MM.1S (cell line): ENCODE results near the gene CD302.

ENCODE experiments used
- EZH2phosphoT487 ChIP-seq: fragments of 300-600 bp; sonication (generic); IDR thresholded peaks from 2 replicates; pipeline ENCODE4 v1.6.1; 2018; ENCODE audit warnings: antibody characterized with exemption, low read length
- TF ChIP-seq, protein P1 (sequence below): fragments of 300-600 bp; sonication (generic); IDR thresholded peaks from 2 replicates; pipeline ENCODE4 v1.5.1; 2016; ENCODE audit warnings: antibody characterized with exemption, low read length, mixed read lengths

DNA sequence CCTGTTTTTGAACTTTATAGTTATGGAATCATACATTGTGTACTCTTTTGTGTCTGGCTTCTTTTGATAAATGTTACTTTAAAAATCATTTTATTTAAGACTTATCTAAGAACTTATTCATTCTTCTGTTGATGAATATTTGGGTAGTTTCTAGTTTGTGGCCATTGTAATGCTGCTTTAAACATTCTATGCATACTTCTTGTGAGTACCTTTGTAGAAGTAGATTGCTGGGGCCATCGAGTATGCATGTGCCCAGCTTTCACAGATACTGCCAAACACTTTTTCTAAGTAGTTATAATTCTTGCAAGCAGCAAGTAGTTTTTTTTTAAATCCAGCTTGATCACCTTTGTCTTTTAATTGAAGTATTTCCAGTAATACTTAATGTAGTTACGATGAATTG, 11.1 kb downstream of the CD302 start:
- TF ChIP-seq, protein P1, sequence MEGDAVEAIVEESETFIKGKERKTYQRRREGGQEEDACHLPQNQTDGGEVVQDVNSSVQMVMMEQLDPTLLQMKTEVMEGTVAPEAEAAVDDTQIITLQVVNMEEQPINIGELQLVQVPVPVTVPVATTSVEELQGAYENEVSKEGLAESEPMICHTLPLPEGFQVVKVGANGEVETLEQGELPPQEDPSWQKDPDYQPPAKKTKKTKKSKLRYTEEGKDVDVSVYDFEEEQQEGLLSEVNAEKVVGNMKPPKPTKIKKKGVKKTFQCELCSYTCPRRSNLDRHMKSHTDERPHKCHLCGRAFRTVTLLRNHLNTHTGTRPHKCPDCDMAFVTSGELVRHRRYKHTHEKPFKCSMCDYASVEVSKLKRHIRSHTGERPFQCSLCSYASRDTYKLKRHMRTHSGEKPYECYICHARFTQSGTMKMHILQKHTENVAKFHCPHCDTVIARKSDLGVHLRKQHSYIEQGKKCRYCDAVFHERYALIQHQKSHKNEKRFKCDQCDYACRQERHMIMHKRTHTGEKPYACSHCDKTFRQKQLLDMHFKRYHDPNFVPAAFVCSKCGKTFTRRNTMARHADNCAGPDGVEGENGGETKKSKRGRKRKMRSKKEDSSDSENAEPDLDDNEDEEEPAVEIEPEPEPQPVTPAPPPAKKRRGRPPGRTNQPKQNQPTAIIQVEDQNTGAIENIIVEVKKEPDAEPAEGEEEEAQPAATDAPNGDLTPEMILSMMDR: no peak
- TF ChIP-seq EZH2phosphoT487: no peak
